Putamen (tissue), 1 donor: ENCODE measurements around the gene STAMBPL1.
"Not testable (repeated sequence)": the region's sequence is repeated elsewhere in the genome, so short reads cannot be mapped to it uniquely, and the experiment has no call there.

Experiments used
- DNase-seq: peaks from one replicate; pipeline ENCODE4 v3.0.0-alpha.2; 2016; ENCODE audit warnings: low spot score

Gene STAMBPL1

GRCh38 chr10:88879534-88880281 is at the start of gene STAMBPL1:
Gene STAMBPL1, plus strand, starts transcription at chr10:88880245. Its CDS starts 21,464 bp downstream, at chr10:88901709.
- DNase-seq = peak; percentile 37

- DNase-seq = no peak
These were observed 49.3 kb upstream of the STAMBPL1 start for GRCh38 chr10:88830643-88831268.

GRCh38 chr10:88831709-88832108 is 48.3 kb upstream of the STAMBPL1 start:
- DNase-seq = no peak

GRCh38 chr10:88832376-88832775 is 47.7 kb upstream of the STAMBPL1 start:
- no peak for DNase-seq

GRCh38 chr10:88833156-88833555 is 46.9 kb upstream of the STAMBPL1 start:
- DNase-seq = no peak

- no peak for DNase-seq
These were observed 46.3 kb upstream of the STAMBPL1 start for GRCh38 chr10:88833723-88834122.

GRCh38 chr10:88835096-88835909 is 44.7 kb upstream of the STAMBPL1 start:
- DNase-seq = peak; percentile 76

GRCh38 chr10:88835910-88836221 is 44.2 kb upstream of the STAMBPL1 start:
- no peak for DNase-seq

GRCh38 chr10:88837632-88838031 is 42.4 kb upstream of the STAMBPL1 start:
- not testable (repeated sequence) for DNase-seq

GRCh38 chr10:88838766-88839350 is 41.2 kb upstream of the STAMBPL1 start:
- DNase-seq = no peak

- DNase-seq = no peak
These were observed 39.9 kb upstream of the STAMBPL1 start for GRCh38 chr10:88840104-88840503.

GRCh38 chr10:88840881-88841280 is 39.2 kb upstream of the STAMBPL1 start:
- DNase-seq = no peak

- no peak for DNase-seq
These were observed 38.5 kb upstream of the STAMBPL1 start for GRCh38 chr10:88841316-88842111.

GRCh38 chr10:88843171-88843570 is 36.9 kb upstream of the STAMBPL1 start:
- DNase-seq = no peak

- DNase-seq = no peak
These were observed 31.5 kb upstream of the STAMBPL1 start for GRCh38 chr10:88848499-88848898.

GRCh38 chr10:88849234-88849633 is 30.8 kb upstream of the STAMBPL1 start:
- DNase-seq = no peak

- no peak for DNase-seq
These were observed 29.3 kb upstream of the STAMBPL1 start for GRCh38 chr10:88850712-88851111.

- DNase-seq = no peak
These were observed 28.3 kb upstream of the STAMBPL1 start, which contains the start of gene ANKRD22 for GRCh38 chr10:88851706-88852105. Gene ANKRD22, minus strand, starts transcription at chr10:88851844. Its CDS starts 237 bp downstream, at chr10:88851607.

GRCh38 chr10:88852327-88852726 is 27.7 kb upstream of the STAMBPL1 start:
- DNase-seq = no peak

GRCh38 chr10:88853155-88853881 is 26.7 kb upstream of the STAMBPL1 start:
- no peak for DNase-seq

- no peak for DNase-seq
These were observed 25.4 kb upstream of the STAMBPL1 start for GRCh38 chr10:88854684-88855083.
